GM19023 (cell line): ENCODE measurements around the gene GNB1L.

ENCODE experiments used
- ATAC-seq: cut with Tn5 transposase; IDR thresholded peaks from one replicate; pipeline ENCODE4 v1.9.1; 2021; ENCODE audit warnings: mild to moderate bottlenecking, moderate library complexity; ENCODE audit not compliant: unreplicated experiment

GNB1L gene

GRCh38 chr22:19765477-19766239 lies 89.0 kb downstream of the GNB1L start:
- ATAC-seq = no peak

GRCh38 chr22:19764636-19765476 lies 89.8 kb downstream of the GNB1L start:
- no peak for ATAC-seq

GRCh38 chr22:19764299-19764593 lies 90.4 kb downstream of the GNB1L start:
- no peak for ATAC-seq

- no peak for ATAC-seq
Observed at GRCh38 chr22:19763458-19764298, 91.0 kb downstream of the GNB1L start.

GRCh38 chr22:19762568-19763457 lies 91.9 kb downstream of the GNB1L start:
- no peak for ATAC-seq

- no peak for ATAC-seq
Observed at GRCh38 chr22:19761725-19762567, 92.7 kb downstream of the GNB1L start.

- ATAC-seq = no peak
Observed at GRCh38 chr22:19760951-19761724, 93.5 kb downstream of the GNB1L start.

GRCh38 chr22:19760058-19760950 lies 94.4 kb downstream of the GNB1L start, which contains the start of gene TBX1:
TBX1 (plus strand) TSS chr22:19760778; CDS start chr22:19760844, 66 bp downstream.
- no peak for ATAC-seq

- no peak for ATAC-seq
Observed at GRCh38 chr22:19759427-19760057, 95.1 kb downstream of the GNB1L start.

GRCh38 chr22:19758896-19759426 lies 95.7 kb downstream of the GNB1L start:
- no peak for ATAC-seq

- no peak for ATAC-seq
Observed at GRCh38 chr22:19757985-19758895, 96.4 kb downstream of the GNB1L start.

GRCh38 chr22:19757140-19757984 lies 97.3 kb downstream of the GNB1L start:
- ATAC-seq = no peak

- ATAC-seq = no peak
Observed at GRCh38 chr22:19756288-19757128, 98.2 kb downstream of the GNB1L start.

- no peak for ATAC-seq
Observed at GRCh38 chr22:19755722-19756287, 98.9 kb downstream of the GNB1L start.
